DND-41 (cell line): Measurements from ENCODE around the gene POLD1.

Source experiments
- EZH2 ChIP-seq: IDR thresholded peaks from 3 replicates; pipeline ENCODE4 v1.6.1; 2012; ENCODE audit warnings: borderline replicate concordance, low read depth, mild to moderate bottlenecking, moderate library complexity, low read length, inconsistent platforms; ENCODE audit not compliant: severe bottlenecking
- TF ChIP-seq, protein P1 (sequence below): IDR thresholded peaks from 2 replicates; pipeline ENCODE4 v1.5.1; 2012; ENCODE audit warnings: borderline replicate concordance, low read length, moderate library complexity, mild to moderate bottlenecking; ENCODE audit not compliant: poor library complexity, severe bottlenecking; ENCODE audit errors: extremely low read depth

DNA sequence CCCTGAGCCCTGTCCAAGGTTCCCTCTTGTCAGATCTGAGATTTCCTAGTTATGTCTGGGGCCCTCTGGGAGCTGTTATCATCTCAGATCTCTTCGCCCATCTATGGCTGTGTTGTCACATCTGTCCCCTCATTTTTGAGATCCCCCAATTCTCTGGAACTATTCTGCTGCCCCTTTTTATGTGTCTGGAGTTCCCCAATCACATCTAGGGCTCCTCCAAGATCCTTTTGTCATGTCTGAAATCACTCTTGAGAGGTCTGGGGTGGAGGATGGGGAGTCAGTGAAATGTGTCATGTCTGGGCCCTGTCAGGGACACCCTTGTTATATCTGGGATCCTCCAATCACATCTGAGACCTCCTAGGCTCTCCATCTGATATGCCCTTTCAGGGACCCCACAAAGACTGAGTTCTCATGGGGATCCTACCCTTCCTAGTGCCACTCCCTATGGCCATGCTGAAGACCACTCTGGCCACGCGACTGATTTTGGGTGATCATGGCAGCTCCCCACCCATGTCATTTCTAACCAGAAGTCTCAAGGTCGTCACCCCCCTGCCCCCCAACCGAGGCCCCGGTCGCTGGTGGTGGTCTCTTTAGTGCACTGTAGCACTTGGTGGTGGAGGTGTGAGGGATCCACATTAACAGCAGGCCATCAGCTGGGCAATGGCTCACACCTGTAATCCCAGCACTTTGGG, 44.8 kb downstream of the POLD1 start:
- TF ChIP-seq, protein P1, sequence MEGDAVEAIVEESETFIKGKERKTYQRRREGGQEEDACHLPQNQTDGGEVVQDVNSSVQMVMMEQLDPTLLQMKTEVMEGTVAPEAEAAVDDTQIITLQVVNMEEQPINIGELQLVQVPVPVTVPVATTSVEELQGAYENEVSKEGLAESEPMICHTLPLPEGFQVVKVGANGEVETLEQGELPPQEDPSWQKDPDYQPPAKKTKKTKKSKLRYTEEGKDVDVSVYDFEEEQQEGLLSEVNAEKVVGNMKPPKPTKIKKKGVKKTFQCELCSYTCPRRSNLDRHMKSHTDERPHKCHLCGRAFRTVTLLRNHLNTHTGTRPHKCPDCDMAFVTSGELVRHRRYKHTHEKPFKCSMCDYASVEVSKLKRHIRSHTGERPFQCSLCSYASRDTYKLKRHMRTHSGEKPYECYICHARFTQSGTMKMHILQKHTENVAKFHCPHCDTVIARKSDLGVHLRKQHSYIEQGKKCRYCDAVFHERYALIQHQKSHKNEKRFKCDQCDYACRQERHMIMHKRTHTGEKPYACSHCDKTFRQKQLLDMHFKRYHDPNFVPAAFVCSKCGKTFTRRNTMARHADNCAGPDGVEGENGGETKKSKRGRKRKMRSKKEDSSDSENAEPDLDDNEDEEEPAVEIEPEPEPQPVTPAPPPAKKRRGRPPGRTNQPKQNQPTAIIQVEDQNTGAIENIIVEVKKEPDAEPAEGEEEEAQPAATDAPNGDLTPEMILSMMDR = no peak
- no peak for TF ChIP-seq EZH2
